ENCODE results near the gene TMPRSS13.

TMPRSS13 gene

DNA sequence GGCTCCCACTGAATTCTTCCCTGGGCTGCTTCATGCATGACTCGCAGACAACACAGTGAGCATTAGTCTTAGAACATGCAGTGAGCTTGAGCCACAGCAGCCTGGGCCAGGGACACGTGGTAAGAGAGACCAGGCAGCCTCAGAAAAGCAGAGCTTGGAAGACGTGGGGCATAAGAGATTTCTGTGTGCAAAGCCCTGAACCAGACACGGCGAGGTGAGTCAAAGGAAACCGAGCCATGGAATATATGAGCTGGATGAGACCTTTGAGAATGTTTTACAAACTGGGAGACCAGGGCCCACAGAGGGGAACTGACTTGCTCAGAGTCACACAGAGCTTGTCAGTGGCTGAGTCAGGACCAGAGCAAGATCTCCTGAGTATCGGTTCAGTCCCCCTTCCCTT lies 44.2 kb downstream of the TMPRSS13 start:
- no peak for DNase-seq

GRCh38 chr11:117883063-117883462 lies 46.1 kb downstream of the TMPRSS13 start:
- no peak for DNase-seq

DNA sequence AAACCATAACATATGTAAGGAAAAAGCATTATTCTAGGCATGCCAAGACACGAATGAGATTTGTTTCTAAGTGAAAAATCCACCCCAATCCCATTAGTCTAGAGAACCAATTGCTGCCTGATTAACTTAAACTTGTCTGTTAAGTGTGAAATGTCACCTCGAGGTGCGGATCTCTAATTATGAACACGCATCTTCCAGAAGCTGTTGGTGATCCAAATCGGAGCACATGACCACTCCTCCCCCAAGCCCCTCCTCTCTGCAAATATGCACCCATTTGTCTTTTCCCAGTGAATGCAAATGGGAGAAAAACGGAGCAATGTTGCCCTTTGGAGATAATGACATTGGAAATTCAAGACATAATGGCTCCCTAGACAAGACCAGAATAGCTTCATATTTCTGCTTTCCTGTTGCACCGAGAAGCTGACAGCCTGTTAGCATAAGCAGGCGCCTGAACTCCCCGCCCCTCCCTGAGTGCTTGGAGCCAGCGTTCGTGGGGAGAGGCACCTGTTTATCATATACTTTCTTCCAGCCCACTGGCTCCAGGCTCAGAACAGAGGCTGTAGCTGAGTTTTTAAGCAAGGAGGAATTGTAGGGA lies 46.8 kb downstream of the TMPRSS13 start:
- DNase-seq, result no peak

DNA sequence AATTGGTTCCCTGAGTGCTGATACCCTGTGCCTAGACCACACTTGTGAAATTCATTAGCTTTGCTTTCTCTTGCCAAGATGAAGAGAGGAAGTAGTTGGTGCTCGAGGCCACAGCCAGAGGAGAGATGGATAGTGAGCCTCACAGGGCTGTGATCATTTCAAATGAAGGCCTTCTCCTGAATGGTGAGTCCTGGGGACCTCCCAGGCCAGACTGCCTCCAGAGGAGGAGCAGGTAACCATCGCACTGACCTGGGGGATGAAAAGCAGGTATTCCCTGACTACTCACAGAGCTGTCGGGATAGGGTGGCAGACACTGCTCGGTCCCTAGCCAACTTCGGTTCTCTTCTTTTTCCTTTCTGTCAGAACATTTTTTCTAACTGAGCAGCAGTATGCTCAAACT lies 48.0 kb downstream of the TMPRSS13 start:
- no peak for DNase-seq

GRCh38 chr11:117879516-117880480 lies 49.4 kb downstream of the TMPRSS13 start:
- DNase-seq, result no peak

- no peak for DNase-seq
Measured at GRCh38 chr11:117878939-117879475, 50.2 kb downstream of the TMPRSS13 start.

DNA sequence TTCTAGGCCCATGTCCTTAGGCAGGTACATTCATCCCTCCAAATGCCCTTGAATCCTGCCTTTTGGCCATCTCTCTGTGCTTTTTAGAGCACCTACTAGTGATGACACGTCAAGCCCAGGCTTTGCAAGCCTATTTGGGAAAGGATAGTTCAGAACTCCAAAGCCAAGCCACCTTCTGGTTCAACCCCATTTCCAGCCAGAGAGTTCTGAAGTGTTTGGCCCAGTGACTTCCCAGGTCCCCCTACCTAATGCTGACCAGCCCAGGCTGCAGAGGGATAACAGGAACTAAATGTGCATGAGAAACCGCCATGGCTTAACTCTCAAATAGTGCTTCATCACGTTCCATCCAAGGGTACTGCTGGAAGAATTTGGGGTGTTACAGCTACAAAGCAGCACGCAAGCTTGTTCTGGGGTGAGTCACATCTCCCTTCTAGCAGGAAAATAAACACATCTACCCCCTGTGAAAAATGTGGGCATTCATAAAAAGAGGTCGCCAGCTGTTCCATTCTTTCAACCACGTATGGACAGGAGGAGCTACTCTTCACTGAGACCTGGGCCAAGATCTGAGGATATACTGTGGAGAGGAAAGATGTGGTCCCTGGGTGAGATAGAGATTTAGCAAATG lies 50.8 kb downstream of the TMPRSS13 start:
- DNase-seq, result no peak

GRCh38 chr11:117877120-117877784 lies 52.0 kb downstream of the TMPRSS13 start:
- no peak for DNase-seq

DNA sequence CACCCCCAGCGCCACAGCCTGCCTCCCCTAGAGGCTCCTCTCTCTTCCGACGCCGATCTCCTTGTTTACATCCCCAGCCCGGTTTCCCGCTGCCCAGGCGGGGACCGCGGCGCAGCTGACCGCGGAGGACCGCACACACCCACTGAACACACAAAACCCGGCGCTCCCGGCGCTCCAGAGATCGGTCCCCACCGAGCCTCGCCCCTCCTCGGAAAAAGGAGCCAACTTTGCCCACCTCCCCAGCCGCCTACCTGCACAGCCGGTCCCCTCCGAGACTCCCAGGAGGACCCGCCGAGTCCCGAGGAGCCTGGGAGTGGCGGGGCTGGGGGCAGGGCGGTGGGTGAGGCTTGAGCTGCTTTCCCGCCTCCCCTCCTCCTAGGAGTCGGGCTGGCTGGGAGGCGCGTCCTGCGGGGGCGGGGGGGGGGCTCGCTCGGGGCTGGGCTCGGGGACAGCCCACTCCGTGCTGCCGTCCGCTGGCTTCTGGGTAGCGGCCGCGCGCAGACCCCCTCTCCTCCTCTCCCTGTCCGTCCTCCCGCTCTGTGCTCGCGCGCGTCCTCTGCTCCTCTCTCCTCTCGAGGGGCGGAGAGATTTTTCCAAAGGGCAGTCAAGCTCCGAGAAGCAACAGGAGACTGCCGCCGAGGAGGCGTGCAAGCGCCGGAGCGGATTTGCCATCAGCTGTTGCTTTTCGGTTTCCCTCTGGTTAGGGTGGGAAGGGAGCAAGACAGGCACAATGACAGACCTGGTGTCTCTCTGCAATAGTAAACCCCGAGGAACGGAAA lies 52.7 kb downstream of the TMPRSS13 start, which contains the start of gene FXYD6:
Gene FXYD6 (minus strand): TSS at position 318 of the 779 bp plus-strand sequence. CDS start 33,882 bp downstream, outside the sequence.
- no peak for DNase-seq

- DNase-seq, result no peak
Measured at GRCh38 chr11:117876059-117876340, 53.2 kb downstream of the TMPRSS13 start.

GRCh38 chr11:117875382-117876058 lies 53.7 kb downstream of the TMPRSS13 start:
- no peak for DNase-seq

DNA sequence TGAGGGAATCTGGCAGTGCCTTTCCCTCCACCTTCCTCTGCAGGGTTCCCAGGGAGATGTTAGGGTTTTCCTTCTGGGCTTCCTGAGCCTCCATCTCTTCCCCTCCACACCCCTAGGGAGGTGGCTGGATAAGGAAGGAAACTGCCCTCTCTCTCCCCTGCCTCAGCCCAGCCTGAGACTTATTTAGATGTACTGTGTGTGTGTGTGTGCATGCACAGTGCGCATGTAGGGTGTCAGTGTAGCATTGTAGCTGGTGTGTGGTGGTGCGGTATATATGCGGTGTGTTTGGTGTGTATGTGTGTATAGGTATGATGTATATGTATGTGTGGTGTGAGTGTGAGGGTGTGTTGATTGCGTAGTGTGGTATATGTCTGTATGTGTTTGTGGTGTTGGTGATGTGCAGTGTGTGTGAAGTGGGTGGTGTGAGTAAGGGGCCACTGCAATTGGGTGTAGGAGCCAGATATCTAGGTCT lies 54.3 kb downstream of the TMPRSS13 start:
- no peak for DNase-seq

DNA sequence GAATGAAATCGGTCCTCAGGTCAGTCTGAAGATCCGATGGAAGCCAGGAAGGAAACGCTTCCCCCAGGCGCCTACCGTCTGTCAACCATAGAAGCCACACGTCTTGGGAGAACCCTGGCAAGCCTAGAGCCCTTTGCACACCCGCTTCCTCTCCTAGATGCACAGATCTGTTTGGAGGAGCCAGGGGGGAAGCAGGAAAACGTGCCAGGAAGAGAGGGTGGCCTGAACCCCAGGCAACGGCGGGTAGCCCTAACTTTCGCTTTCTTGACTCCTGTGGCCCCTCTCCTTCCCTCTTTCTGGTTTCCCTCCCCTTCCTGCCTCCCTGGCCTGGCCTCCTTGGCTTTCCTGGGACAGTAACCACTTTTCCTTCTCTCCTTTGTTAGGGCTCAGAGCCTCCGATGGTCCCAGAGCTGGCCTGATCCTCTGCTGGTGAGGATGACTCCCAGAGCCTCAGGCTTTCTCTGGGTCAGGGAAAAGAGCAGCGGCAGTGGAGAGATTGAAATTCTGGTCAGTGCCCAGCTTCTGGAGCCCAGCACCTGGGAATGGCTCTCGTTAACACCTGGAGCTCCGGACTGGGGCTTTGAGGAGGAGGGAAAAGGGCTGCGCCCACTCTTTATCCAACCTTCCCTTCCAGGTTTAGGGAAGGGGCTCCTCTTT lies 54.8 kb downstream of the TMPRSS13 start:
- no peak for DNase-seq

DNA sequence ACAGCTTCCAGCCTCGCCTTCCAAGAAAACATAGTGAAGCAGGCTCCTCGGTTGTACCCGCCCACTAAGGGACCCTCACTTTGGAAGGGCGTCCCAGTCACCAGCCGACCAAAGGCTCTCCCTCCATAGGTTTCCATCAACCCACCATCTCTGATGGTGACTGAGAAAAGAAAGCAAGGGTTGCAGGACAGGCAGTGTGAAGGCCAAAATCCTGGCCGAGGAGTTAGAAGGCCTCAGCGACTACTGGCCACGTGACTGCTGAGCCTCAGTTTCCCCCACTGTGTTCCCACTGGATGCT lies 55.4 kb downstream of the TMPRSS13 start:
- no peak for DNase-seq

DNA sequence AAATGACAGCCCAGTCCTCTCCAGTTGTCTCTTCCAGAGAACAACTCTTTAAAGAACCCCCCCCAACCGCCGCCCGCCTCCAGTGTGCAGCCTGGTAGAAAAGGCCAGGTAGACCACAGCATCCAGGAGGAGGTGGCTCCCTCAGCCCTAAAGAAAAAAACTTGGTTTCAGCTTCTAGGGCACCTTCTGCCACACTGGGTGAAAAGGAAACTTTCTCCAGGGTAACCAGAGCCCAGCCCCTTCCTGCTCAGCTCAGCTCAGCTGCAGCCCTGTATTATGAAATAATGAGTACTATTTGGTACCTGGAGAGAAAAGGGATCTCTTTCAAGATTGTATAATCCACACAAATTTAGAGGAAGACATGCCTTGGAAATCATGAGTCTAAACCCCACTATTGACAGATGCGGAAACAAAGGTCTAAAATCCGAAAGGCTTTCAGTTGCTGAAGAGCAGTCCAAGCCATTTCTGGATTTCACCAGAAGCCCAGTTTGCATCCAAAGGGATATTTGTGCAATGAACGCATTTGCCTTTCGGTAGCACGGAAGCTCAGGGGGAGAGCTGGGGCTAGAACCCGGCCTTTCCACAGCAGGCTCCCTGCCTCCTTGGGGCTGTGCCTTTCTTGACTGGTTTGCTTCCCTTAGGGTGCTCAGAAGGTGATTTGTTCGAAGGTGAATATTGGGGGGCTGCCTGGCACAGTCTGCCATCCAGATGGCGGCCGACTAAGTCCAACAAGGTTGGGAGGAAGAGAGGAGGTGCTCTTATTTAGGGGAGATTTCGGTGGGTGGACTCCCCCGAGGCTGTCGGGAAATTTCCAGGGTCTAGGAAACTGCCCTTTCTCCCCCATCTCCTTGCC lies 56.0 kb downstream of the TMPRSS13 start:
- no peak for DNase-seq

DNA sequence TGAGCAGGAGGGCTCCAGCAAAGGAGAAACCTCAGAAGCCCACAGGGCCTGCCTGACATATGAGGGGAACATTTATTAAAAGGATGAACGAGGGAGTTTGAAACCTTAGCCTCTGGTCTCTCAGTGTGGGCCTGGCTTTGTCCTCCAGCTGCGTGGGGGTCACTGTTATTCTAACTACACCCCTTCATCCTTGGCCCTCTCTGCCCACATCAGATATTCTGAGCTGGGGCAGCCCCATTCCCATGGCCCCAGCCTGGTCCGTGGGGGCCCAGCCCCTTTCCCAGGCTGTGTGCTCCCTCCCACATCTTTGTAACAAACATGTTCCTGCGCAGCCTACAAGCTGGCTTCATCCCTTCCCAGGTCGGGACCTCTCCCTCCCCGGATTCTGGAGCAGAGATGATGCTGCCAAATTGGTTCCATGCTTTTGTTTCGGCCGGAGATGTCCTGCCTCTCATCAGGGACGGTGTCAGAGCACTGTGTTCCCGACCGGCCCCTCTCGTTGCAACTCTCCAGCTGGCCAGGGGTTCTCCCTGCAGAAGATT lies 56.7 kb downstream of the TMPRSS13 start:
- no peak for DNase-seq

GRCh38 chr11:117871784-117872183 lies 57.4 kb downstream of the TMPRSS13 start:
- DNase-seq, result no peak

DNA sequence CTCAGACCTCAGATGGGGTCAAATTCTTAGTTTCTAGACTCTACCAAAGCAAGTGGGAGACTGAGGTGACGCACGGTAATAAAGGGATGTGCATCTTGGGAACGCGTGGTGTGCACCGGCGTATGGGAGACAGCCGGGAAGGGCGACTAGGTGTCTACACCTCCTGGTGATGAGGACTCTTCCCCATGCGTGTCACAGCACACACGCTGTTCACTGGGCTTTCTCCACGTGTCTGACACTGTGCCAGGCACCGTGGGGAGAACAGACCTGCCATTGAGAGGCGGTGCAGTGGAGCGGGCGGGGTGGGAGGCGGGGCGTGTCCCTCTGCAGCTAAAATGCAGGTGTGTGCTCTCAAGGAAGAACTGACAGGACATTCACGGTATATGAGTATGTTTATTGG lies 58.0 kb downstream of the TMPRSS13 start:
- no peak for DNase-seq

DNA sequence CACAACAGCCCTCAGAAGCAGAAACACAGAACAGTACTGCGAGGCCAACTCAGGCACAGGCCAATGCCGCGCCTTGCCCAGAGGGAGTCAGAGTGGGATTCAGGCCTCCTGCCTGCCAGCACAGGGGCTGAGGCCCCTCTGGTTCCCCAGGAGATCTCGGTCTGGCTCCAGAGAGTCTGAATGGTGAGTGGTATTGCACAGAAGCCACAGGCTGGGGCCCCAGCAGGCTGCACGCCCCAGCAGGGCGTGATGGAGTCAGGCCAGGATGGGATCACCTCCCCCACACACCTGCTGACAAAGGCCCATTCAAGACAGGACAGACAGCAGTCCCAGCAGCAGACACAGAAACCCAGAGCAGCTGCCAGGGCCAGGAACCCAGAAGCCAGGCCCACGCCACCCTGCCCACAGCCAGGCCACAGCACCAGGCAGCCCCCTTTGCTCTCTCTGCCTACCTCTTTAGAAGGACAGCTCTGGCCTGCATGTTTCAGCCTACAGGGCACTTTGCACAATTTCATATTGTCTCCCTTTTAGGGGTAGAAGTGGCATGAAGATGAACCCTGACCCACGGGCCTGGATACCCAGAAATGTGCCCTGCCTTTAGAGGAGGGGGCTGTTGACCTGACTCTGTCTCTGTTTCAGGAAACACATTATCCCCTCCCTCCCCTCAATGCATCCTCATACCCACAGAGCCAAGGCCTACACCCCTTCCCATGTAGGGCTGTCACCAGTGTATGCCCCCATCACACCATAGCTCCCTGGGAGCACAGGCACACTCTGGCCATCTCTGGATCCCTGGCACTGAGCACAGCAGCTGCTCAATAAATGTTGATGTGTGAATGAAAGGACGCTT lies 58.9 kb downstream of the TMPRSS13 start:
- no peak for DNase-seq

All from EL (cell line).